Stimulated activated CD4-positive, alpha-beta T cell treated with anti-CD3 and anti-CD28 coated beads, Interleukin-1b, Interleukin-23, amount 100 ng/mL, for 48 hours (primary cell): ENCODE data around the gene CPZ.
"Not testable (repeated sequence)": the region's sequence is repeated elsewhere in the genome, so short reads cannot be mapped to it uniquely, and the experiment has no call there.

ENCODE experiments used
- DNase-seq: peaks from one replicate; pipeline ENCODE4 v3.0.0-alpha.2; 2020

CPZ gene

GRCh38 chr4:8641931-8642650 is 49.5 kb downstream of the CPZ start:
- no peak for DNase-seq

DNA sequence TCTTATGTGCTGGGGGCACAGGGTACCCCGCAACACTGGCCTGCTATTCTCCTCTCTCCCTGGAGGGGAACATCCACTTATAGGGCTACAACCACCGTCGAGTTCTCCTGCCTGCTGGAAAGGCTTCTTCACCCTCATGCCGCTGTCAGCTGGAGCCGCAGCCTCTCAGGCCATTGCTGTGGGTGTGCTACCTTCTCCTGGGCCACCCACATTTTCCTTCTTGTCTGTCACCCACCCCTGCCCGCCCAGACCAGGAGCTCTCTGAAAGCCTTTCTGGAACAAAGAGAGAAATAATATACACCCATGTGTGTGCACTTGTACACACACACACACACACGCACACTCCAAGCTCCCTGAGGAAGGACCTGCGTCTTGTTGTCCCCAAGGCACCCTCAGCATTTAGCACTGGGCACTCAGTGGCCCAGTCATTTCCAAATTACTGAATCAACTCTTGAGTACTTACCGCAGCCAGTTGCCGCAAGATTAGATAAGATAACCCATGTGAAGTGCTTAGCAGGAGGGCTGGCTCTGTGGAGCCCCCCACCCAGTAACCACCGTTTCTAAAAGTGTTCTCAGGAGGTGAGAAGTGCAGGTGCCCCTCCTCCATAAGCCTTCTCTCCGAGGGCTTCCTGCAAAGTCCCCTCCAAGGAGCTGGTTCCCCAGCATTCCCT is 50.2 kb downstream of the CPZ start:
- no peak for DNase-seq

GRCh38 chr4:8643441-8643840 is 50.9 kb downstream of the CPZ start:
- DNase-seq, result no peak

- DNase-seq, result no peak
Measured at GRCh38 chr4:8643986-8644385, 51.4 kb downstream of the CPZ start.

DNA sequence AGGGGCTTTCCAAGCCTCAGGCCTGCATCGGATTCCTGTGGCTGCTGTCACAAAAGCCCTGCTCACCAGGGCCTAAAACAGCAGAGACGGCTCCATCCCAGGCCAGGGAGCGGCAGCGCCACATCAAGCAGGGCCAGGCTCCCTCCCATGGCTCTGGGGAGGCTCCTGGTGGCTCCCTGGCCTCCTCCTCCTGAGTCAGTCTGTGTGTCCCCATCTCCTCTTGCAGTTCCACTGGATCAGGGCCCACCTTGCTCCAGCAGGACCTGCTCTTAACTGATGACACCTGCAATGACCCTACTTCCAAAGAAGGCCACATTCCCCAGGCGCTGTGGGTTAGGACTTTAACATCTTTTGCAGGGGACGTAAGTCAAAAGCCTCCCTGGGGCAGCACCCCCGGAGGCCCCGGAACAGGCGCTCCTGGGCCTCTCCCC is 51.9 kb downstream of the CPZ start:
- DNase-seq, result no peak

- no peak for DNase-seq
Measured at GRCh38 chr4:8644966-8645752, 52.6 kb downstream of the CPZ start.

GRCh38 chr4:8645753-8646124 is 53.2 kb downstream of the CPZ start:
- no peak for DNase-seq

GRCh38 chr4:8646296-8647093 is 53.9 kb downstream of the CPZ start:
- no peak for DNase-seq

DNA sequence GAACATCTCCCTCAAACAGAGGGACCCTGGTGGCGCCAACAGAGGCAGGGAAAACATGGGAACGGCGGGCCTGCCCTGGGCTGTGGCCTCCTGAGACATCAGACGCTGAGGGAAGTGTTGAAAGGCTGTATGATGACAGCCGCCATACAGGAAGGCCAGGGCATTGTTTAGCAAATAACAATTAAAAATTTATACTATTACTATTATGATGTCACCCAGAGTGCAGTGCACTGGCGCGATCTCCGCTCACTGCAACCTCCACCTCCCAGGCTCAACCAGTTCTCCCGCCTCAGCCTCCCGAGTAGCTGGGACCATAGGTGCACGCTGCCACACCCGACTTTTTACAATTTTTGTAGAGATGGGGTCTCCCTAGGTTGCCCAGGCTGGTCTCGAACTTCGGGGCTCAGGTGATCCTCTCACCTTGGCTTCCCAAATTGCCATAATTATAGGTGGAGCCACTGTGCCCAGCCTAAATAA is 54.6 kb downstream of the CPZ start:
- DNase-seq, result no peak

DNA sequence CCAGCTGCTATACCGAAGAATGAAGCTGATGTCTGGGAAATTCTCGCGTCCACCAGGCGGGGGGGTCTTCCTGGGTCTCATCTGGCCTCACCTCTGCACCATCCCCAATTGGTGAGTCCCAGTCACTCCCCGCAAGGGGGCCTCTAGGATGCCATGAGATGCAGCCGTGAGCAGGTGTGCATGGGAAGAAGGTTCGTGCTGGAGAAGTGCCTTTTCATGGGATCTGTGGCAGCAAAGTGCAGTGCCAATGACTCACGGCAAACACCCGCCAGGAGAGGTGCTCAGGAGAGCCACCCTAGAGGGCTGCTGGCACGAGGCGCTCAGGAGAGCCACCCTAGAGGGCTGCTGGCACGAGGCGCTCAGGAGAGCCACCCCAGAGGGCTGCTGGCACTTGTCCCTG is 55.1 kb downstream of the CPZ start:
- DNase-seq, result no peak

DNA sequence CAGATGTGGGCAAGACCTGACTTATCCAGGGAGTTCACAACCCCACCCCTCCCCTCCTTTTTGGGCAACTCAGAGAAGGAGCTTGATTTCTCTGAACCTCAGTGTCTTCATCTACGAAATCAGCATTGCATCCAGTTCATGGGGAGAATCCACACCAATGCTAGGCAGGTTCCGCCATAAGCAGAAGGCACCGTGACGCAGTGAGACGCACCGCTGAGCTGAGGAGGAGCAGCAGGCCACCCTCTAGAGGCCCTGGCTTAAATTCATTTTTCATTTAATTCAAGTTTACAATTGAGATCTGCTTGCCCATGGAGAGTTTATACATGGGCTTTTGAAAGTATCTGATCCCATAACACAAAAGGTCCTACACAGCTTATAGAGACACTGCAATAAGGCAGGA is 55.7 kb downstream of the CPZ start:
- no peak for DNase-seq

- DNase-seq, result no peak
Measured at GRCh38 chr4:8648816-8649630, 56.5 kb downstream of the CPZ start.

DNA sequence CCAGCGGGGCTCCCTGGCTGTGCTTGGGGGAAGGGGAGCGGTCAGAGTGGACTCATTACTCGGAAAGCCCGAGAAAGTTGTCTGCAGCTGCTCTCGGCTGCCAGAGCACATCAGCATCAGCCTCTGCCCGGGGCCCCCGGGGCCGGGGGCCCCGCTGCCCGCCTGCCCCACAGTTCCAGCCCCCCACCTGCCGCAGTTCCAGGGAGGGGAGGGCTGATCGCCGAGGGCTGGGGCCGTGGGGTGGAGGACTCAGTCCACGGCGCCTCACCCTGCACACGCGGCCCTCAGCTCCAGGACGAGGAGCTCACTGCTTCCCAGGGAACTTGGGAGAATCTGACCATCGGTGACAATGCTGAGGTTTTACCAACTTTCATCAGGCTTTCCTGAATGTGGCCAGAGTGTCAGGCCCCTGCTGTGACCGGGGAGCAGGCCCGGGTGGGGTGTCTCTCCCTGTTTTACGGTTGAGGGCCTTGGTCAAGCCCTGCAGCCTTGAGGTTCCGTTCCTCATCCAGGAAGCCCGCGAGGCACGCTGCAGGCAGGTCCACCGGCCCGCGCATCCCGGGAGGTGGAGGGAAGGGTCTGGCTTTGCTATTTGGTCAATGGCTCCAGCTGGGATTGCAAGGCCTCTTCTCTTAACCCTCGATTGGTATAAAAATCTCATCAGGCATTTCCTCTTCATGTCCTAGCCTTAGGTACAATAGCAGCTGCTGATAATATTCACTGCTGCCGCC is 57.2 kb downstream of the CPZ start:
- no peak for DNase-seq

- DNase-seq, result no peak
Measured at GRCh38 chr4:8651661-8652180, 59.2 kb downstream of the CPZ start.

- DNase-seq, result no peak
Measured at GRCh38 chr4:8652181-8653078, 59.9 kb downstream of the CPZ start.

GRCh38 chr4:8653326-8654000 is 60.9 kb downstream of the CPZ start:
- DNase-seq, result no peak

GRCh38 chr4:8654139-8654538 is 61.6 kb downstream of the CPZ start:
- DNase-seq, result not testable (repeated sequence)

DNA sequence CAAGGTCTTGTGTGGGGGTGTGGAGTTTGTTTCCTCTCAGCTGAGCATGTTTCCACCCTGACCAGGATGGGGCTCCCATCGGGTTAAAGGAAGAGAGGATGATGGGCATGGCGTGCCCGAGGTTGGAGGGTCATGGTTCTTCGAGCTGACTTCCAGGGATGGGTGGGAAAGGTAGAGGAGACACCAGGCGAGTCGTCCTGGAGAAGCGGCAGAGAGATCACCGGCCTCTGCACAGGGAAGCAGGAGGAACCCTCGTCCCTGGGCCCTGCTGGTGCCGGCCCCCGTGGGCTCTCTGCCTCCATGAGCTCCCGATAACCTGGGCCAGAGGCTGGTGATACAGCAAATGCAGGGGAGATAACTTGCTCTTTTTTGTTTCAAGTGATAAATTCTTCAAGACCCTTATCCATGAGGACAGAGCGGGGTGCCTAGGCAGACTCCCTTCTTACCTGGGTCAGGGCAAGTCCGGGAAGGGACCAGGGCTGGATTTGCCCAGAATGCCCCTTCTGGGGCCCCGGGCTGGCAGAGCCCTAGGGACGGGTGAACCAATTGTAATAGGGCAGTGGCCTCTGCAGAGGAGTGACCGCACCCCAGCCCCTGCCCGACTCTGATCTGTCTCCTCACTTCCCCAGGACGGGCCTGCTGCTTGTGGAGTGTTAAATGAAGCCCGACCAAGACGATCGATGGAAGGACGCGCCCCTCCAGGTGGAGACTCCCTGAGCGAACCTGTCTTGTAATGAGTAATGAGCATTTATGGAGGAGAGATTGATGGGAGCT is 63.0 kb downstream of the CPZ start:
- DNase-seq, result no peak

- no peak for DNase-seq
Measured at GRCh38 chr4:8656185-8656517, 63.6 kb downstream of the CPZ start.
